Fibroblast of lung (primary cell): Measurements from ENCODE around the gene PRDX6. TPM values are rescaled to one million over a fixed set of nuclear protein-coding genes. Genes with fewer than 3 reads are reported as not detected.

Source experiments
- DNase-seq, 2 donors: peaks; one replicate each; pipeline versions ENCODE4 v3.0.0 to v3.0.0-alpha.2; 2010; ENCODE audit warnings: low read depth in 2 of 2
- H2AFZ ChIP-seq: 2 replicates; pipeline ENCODE4 v1.5.1; 2012; ENCODE audit warnings: low read length, control low read depth, inconsistent platforms
- H3K27ac ChIP-seq: 2 replicates; pipeline ENCODE4 v1.5.1; 2011; ENCODE audit warnings: low read length, control low read depth; ENCODE audit not compliant: insufficient read depth
- H3K27me3 ChIP-seq: 2 replicates; pipeline ENCODE4 v1.5.1; 2011; ENCODE audit warnings: mild to moderate bottlenecking, low read length; ENCODE audit not compliant: control insufficient read depth, insufficient read depth
- H3K36me3 ChIP-seq: 2 replicates; pipeline ENCODE4 v1.5.1; 2011; ENCODE audit warnings: low read length; ENCODE audit not compliant: control insufficient read depth, insufficient read depth
- H3K4me1 ChIP-seq: 2 replicates; pipeline ENCODE4 v1.5.1; 2011; ENCODE audit warnings: low read length; ENCODE audit not compliant: control insufficient read depth, insufficient read depth; ENCODE audit errors: extremely low read depth
- H3K4me2 ChIP-seq: 2 replicates; pipeline ENCODE4 v1.5.1; 2011; ENCODE audit warnings: low read length, control low read depth; ENCODE audit not compliant: insufficient read depth; ENCODE audit errors: extremely low read depth
- H3K4me3 ChIP-seq, 4 experiments: fragments of 200-600 bp in 1 of 4; sonication (generic) in 1 of 4; replicated peaks in 1 of 4; 2 replicates each; pipeline ENCODE4 v1.5.1; 2011 to 2016; ENCODE audit warnings: low read length in 4 of 4, low read depth in 3 of 4, mild to moderate bottlenecking in 3 of 4, control low read depth in 2 of 4, inconsistent platforms in 1 of 4, mixed read lengths in 1 of 4; ENCODE audit not compliant: insufficient read depth in 1 of 4; ENCODE audit errors: control extremely low read depth in 1 of 4
- H3K79me2 ChIP-seq: 2 replicates; pipeline ENCODE4 v1.5.1; 2012; ENCODE audit warnings: mild to moderate bottlenecking, low read length, inconsistent platforms; ENCODE audit not compliant: control insufficient read depth, insufficient read depth
- H3K9ac ChIP-seq: 2 replicates; pipeline ENCODE4 v1.5.1; 2011; ENCODE audit warnings: mild to moderate bottlenecking, low read length, control low read depth; ENCODE audit not compliant: insufficient read depth
- H3K9me3 ChIP-seq: 2 replicates; pipeline ENCODE4 v1.5.1; 2012; ENCODE audit warnings: low read depth, low read length; ENCODE audit not compliant: control insufficient read depth, insufficient read depth
- H4K20me1 ChIP-seq: 2 replicates; pipeline ENCODE4 v1.5.1; 2011; ENCODE audit warnings: low read length; ENCODE audit not compliant: control insufficient read depth, insufficient read depth; ENCODE audit errors: extremely low read depth
- EZH2 ChIP-seq: IDR thresholded peaks from 2 replicates; pipeline ENCODE4 v1.5.1; 2012; ENCODE audit warnings: low read length, control low read depth, mild to moderate bottlenecking; ENCODE audit errors: missing control alignments
- polyA plus RNA-seq, 2 donors: library from polyadenylated mRNA; depleted of rRNA in 1 of 2; stranded (reverse) in 1 of 2; unstranded in 1 of 2; fragments of >200 nt; gene quantifications; 2 replicates each; pipeline ENCODE4 v1.2.1, GENCODE V29; 2011 to 2012; ENCODE audit warnings: missing spikeins in 1 of 2
- total RNA-seq: library from RNA; depleted of rRNA; stranded (reverse); fragments of >200 nt; gene quantifications from 2 replicates; pipeline ENCODE4 v1.2.1, GENCODE V29; 2014
- TF ChIP-seq, protein P1 (sequence below), 2 donors: IDR thresholded peaks in 1 of 2; conservative IDR thresholded peaks in 1 of 2; 1 replicate in 1 of 2; 2 replicates in 1 of 2; pipeline ENCODE4 v1.5.1; 2011 to 2012; ENCODE audit warnings: low read length in 2 of 2, control low read depth in 1 of 2, inconsistent platforms in 1 of 2, low read depth in 1 of 2, mild to moderate bottlenecking in 1 of 2

PRDX6 gene
- total and polyA plus RNA-seq, 2 donors (not counting 1 experiment from before 2014, with no cell fraction given): 183 to 384 TPM

DNA sequence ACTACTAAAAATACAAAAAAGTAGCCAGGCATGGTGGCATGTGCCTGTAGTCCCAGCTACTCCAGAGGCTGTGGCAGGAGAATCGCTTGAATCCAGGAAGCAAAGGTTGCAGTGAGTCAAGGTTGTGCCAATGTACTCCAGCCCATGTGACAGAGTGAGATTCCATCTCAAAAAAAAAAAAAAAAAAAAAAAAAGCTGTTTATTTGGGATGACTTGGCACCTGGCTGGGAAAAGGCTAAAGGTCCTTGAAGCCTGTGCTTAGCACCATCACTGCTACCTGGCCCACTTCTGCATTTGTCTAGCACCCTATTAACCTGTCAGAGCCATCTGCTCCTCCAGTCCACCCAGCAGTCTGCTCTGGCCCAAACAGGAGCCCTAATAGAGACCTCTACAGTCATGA lies 25.0 kb downstream of the PRDX6 start:
- Histone ChIP-seq H3K4me1 (no peaks in the 10 kb centered on the region), H3K4me3 (no peak overlapping the region), H3K9me3 (no peaks in the 10 kb centered on the region), H3K27ac (no peak overlapping the region), H3K4me2 (no peak overlapping the region), H3K27me3 (no peaks in the 10 kb centered on the region), H3K9ac (no peak overlapping the region), H4K20me1 (no peaks in the 10 kb centered on the region), H3K36me3 (no peaks in the 10 kb centered on the region), H2AFZ (no peak overlapping the region), H3K79me2 (no peaks in the 10 kb centered on the region)
- TF ChIP-seq, protein P1, sequence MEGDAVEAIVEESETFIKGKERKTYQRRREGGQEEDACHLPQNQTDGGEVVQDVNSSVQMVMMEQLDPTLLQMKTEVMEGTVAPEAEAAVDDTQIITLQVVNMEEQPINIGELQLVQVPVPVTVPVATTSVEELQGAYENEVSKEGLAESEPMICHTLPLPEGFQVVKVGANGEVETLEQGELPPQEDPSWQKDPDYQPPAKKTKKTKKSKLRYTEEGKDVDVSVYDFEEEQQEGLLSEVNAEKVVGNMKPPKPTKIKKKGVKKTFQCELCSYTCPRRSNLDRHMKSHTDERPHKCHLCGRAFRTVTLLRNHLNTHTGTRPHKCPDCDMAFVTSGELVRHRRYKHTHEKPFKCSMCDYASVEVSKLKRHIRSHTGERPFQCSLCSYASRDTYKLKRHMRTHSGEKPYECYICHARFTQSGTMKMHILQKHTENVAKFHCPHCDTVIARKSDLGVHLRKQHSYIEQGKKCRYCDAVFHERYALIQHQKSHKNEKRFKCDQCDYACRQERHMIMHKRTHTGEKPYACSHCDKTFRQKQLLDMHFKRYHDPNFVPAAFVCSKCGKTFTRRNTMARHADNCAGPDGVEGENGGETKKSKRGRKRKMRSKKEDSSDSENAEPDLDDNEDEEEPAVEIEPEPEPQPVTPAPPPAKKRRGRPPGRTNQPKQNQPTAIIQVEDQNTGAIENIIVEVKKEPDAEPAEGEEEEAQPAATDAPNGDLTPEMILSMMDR (conservative IDR thresholded peaks at IDR 0.05 in 1 of 2, IDR thresholded peaks at IDR 0.05 in 1 of 2; ENCODE audit: low read depth in 1 of 2, low read length in 2 of 2): no peak
- TF ChIP-seq EZH2: no peak
- no peak for DNase-seq

DNA sequence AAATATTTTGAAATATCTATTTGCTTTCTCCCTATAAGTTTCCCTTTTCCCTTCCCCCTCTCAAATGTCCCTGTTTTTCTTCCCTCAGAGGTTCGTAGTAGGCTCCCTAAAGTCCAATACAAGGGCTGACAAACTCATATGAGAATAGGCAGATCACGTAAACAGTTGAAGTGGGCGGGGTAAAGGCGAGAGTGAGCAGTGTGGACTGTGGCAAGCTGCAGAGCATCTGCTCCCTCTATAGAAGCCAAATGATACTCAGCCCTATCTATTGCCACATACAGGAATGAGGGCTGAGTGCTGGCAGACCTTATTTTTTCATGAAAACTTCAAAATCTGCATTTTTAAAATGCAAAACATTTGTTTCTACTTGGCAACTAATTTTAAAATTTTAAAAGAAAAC lies 26.3 kb downstream of the PRDX6 start:
- Histone ChIP-seq H3K9me3 (no peaks in the 10 kb centered on the region), H4K20me1 (no peaks in the 10 kb centered on the region), H3K27me3 (no peaks in the 10 kb centered on the region), H2AFZ (no peak overlapping the region), H3K4me1 (peaks cover 7% of the 10 kb centered on the region), H3K36me3 (no peaks in the 10 kb centered on the region), H3K9ac (no peak overlapping the region), H3K27ac (no peak overlapping the region), H3K79me2 (no peaks in the 10 kb centered on the region), H3K4me3 (no peak overlapping the region), H3K4me2 (no peak overlapping the region)
- TF ChIP-seq, protein P1 (conservative IDR thresholded peaks at IDR 0.05 in 1 of 2, IDR thresholded peaks at IDR 0.05 in 1 of 2; ENCODE audit: low read depth in 1 of 2, low read length in 2 of 2): no peak
- TF ChIP-seq EZH2: no peak
- peak in 1 of 2 donors; percentile 72 for DNase-seq

DNA sequence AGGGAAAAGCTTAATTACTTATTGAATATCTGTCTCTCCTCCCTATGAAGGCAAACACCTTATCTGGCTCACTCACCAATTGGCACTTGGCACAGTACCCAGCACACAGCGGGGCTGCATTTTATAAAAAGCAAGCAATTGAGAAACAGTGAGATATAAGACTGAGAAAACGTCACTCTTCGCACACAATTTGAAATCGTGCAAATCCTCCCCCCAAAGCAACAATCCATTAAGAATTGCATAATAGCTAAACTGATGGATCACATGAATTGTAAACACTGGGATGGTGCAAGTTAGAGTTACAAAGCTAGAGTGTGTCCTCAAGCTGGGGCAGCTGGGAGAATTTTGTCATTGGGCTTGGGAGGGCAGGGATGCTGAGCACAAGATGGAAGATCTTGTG lies 27.1 kb downstream of the PRDX6 start:
- Histone ChIP-seq H2AFZ (no peak overlapping the region), H3K9ac (no peak overlapping the region), H3K4me1 (peaks cover 7% of the 10 kb centered on the region), H3K27me3 (no peaks in the 10 kb centered on the region), H3K4me3 (no peak overlapping the region), H3K27ac (no peak overlapping the region), H4K20me1 (no peaks in the 10 kb centered on the region), H3K4me2 (no peak overlapping the region), H3K36me3 (no peaks in the 10 kb centered on the region), H3K9me3 (no peaks in the 10 kb centered on the region), H3K79me2 (no peaks in the 10 kb centered on the region)
- peak in 1 of 2 donors; percentile 43 for DNase-seq
- TF ChIP-seq, protein P1 (conservative IDR thresholded peaks at IDR 0.05 in 1 of 2, IDR thresholded peaks at IDR 0.05 in 1 of 2; ENCODE audit: low read depth in 1 of 2, low read length in 2 of 2): no peak
- no peak for TF ChIP-seq EZH2
